ENCODE measurements around the gene FIS1. TPM values are rescaled to one million over a fixed set of nuclear protein-coding genes. Genes with fewer than 3 reads are reported as not detected.

The FIS1 gene
- total RNA-seq, 1 experiment from 2014 or later, result 200 TPM

DNA sequence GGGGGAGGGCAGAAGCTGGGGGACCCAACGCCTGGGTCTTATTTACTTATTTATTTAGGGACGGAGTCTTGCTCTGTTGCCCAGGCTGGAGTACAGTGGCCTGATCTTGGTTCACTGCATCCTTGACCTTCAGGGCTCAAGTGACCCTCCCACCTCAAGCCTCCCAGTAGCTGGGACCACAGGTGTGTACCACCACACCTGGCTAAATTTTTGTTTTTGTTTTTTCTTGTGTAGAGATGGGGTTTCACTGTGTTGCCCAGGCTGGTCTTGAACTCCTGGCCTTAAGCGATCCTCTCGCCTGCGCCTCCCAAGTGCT, 42.3 kb downstream of the FIS1 start:
- no peaks in the 10 kb centered on the region for H3K9me3 ChIP-seq (ENCODE audit: insufficient read depth, low read depth)
- TF ChIP-seq CTCF (conservative IDR thresholded peaks at IDR 0.05), result no peak
- TF ChIP-seq EZH2 (IDR thresholded peaks at IDR 0.05; ENCODE audit: low read depth), result no peak
- H2AFZ ChIP-seq, result no peak overlapping the region
- intact Hi-C loops (cut with micrococcal nuclease; ENCODE audit: unreplicated experiment), result no loop called here
- H3K79me2 ChIP-seq (ENCODE audit: low read depth), result no peaks in the 10 kb centered on the region
- H3K4me2 ChIP-seq, result no peak overlapping the region
- H3K27me3 ChIP-seq (ENCODE audit: insufficient read depth, low read depth), result no peaks in the 10 kb centered on the region
- no peaks in the 10 kb centered on the region for H3F3A ChIP-seq (ENCODE audit: insufficient read depth, low read depth)
- H4K20me1 ChIP-seq (ENCODE audit: insufficient read depth), result no peaks in the 10 kb centered on the region
- no peaks in the 10 kb centered on the region for H3K36me3 ChIP-seq (ENCODE audit: low read depth)
- CTCF ChIA-PET, result no interaction called here
- H3K27ac ChIP-seq, result no peak overlapping the region
- H3K9me2 ChIP-seq (ENCODE audit: insufficient read depth), result no peaks in the 10 kb centered on the region
- BruUV-seq (replicated peaks), result no TSS peak
- POLR2A ChIA-PET (ENCODE audit: unreplicated experiment), result no interaction called here
- H3K4me1 ChIP-seq (replicated peaks; ENCODE audit: insufficient read depth), result no peaks in the 10 kb centered on the region
- no peak overlapping the region for H3K4me3 ChIP-seq
- DNase-seq, result no peak

- TF ChIP-seq CTCF (conservative IDR thresholded peaks at IDR 0.05), result no peak
- TF ChIP-seq EZH2 (IDR thresholded peaks at IDR 0.05; ENCODE audit: low read depth), result no peak
- BruUV-seq (replicated peaks), result no TSS peak
- Histone ChIP-seq H3K4me2 (no peak overlapping the region), H3K9me2 (ENCODE audit: insufficient read depth) (no peaks in the 10 kb centered on the region), H4K20me1 (ENCODE audit: insufficient read depth) (no peaks in the 10 kb centered on the region), H3K36me3 (ENCODE audit: low read depth) (no peaks in the 10 kb centered on the region), H3K27me3 (ENCODE audit: insufficient read depth, low read depth) (no peaks in the 10 kb centered on the region), H3K9me3 (ENCODE audit: insufficient read depth, low read depth) (no peaks in the 10 kb centered on the region), H3K79me2 (ENCODE audit: low read depth) (no peaks in the 10 kb centered on the region), H2AFZ (no peak overlapping the region), H3K4me1 (replicated peaks; ENCODE audit: insufficient read depth) (no peaks in the 10 kb centered on the region), H3K4me3 (no peak overlapping the region), H3K27ac (no peak overlapping the region), H3F3A (ENCODE audit: insufficient read depth, low read depth) (no peaks in the 10 kb centered on the region)
- ChIA-PET POLR2A (ENCODE audit: unreplicated experiment) (no interaction called here), CTCF (interaction anchor here (0.6 kb wide), 1 partner anchor 90 kb away, joined by 3 read pairs; no protein-coding TSS in a partner anchor)
- intact Hi-C loops (cut with micrococcal nuclease; ENCODE audit: unreplicated experiment), result no loop called here
- DNase-seq, result no peak
Observed at GRCh38 chr7:101201695-101202602, 42.9 kb downstream of the FIS1 start.

- Histone ChIP-seq H3K9me2 (ENCODE audit: insufficient read depth) (no peaks in the 10 kb centered on the region), H3K4me1 (replicated peaks; ENCODE audit: insufficient read depth) (no peaks in the 10 kb centered on the region), H3K27me3 (ENCODE audit: insufficient read depth, low read depth) (no peaks in the 10 kb centered on the region), H4K20me1 (ENCODE audit: insufficient read depth) (no peaks in the 10 kb centered on the region), H2AFZ (no peak within 1 kb of the TSS), H3K27ac (no peak within 1 kb of the TSS), H3K9me3 (ENCODE audit: insufficient read depth, low read depth) (no peaks in the 10 kb centered on the region), H3K36me3 (ENCODE audit: low read depth) (no peaks in the 10 kb centered on the region), H3K4me2 (no peak within 1 kb of the TSS), H3F3A (ENCODE audit: insufficient read depth, low read depth) (no peaks in the 10 kb centered on the region), H3K79me2 (ENCODE audit: low read depth) (no peaks in the 10 kb centered on the region), H3K4me3 (no peak within 1 kb of the TSS)
- intact Hi-C loops (cut with micrococcal nuclease; ENCODE audit: unreplicated experiment), result no loop called here
- POLR2A ChIA-PET (ENCODE audit: unreplicated experiment), result no interaction called here
- DNase-seq, result peak in 1 of 2 experiments; percentile 21
- no TSS peak for BruUV-seq (replicated peaks)
- TF ChIP-seq EZH2 (IDR thresholded peaks at IDR 0.05; ENCODE audit: low read depth) (no peak), CTCF (conservative IDR thresholded peaks at IDR 0.05) (no peak)
- CTCF ChIA-PET, result no interaction called here
Observed at GRCh38 chr7:101200862-101201599, 43.9 kb downstream of the FIS1 start, which contains the start of gene MOGAT3. TSS of gene MOGAT3 (minus strand) at chr7:101201036. CDS start at chr7:101200854, 182 bp downstream.

All from PC-9 (cell line).